Left forelimb (tissue), 1 donor: ENCODE data around the gene ITPR2.
"Not testable (repeated sequence)": the region's sequence is repeated elsewhere in the genome, so short reads cannot be mapped to it uniquely, and the experiment has no call there.

Source experiments
- DNase-seq: peaks from one replicate; pipeline ENCODE4 v3.0.0-alpha.2; 2018; ENCODE audit warnings: low spot score

ITPR2 gene

DNA sequence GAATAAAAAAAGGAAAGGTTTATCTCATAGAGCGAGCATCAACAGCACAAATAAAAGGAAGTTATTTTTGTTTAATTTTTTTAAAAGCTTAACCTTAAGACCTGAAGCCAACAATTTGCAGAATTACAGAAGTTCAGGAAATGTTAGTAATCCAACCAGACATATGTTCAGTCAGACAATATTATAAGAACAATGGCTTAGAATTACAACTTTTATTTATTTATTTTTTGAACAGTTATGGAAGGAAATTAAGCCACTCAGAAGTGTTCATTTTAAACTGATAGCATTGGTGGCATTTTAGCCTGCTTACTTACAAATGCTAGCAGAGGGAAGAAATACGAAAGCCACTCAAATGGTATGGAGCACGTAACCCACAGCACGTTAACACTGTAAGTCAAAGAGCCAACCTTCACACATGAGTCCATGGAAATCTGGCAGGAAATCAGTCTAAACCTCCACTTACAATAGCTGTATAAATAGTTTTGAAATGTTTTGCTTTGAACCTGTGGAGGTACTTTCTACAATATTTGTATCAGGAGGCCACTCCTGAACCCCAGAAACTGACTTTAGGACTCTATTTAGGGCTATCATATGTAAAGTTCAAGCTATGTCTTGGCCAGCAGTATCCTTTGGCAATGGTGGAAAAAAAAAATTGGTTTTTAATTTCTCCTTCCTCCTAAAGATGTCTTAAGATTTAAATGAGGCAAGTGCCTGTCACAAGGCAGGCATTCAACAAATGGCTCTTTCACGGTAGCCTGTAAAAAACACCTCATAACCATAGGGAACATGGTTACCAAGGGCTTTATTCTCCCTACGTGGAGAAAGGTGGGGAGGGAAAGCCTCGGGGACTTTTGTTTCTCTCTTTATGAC is 102.3 kb downstream of the ITPR2 start:
- DNase-seq, result no peak

DNA sequence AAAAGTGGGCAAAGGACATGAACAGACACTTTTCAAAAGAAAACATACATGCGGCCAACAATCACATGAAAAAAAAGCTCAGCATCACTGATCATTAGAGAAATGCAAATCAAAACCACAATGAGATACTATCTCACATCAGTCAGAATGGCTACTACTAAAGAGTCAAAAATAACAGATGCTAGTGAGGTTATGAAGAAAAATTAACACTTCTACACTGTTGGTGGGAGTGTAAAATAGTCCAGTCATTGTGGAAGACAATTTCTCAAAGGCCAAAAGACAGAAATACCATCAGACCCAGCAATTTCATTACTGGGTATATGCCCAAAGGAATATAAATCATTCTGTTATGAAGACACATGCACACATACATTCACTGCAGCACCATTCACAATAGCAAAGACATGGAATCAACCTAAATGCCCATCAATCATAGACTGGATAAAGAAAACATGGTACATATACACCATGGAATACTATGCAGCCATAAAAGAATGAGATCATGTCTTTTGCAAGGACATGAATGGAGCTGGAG is 103.8 kb downstream of the ITPR2 start:
- DNase-seq, result not testable (repeated sequence)

DNA sequence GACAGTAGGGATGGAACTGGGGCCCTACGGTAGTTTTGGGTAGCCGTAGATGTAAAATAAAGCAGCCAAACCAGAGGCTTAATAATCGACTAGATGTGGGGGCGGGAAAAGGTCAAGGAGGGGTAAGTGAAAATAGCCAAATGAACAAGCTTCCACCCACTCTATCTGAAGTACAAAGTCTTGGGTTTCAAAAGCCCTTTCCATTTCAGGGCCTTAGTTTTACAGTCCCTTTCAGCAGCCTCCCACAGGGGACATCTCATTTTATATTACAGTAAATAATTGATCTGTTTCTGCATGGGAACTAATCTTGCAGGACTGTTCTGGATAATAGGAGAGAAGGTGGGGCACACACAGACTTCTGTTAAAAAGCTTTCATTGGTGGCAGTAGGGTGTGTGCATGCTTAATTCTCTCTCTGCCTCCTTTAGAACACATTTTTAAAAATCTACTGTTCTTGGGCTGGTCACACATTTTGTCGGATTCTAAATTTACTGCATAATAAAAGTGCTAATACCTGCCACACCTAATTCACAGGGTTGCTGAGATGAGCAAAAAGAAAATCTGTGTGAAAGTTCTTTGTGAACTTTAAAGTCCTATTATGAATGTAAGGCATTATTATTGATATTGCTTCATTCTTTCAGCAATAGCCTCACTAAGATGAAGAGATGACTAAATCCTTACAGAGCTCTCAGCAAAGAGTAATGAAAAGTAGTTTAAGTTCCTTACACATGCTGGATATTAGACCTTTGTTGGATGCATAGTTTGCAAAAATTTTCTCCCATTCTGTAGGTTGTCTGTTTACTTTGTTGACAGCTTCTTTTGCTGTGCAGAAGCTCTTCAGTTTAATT is 104.6 kb downstream of the ITPR2 start:
- DNase-seq, result no peak

DNA sequence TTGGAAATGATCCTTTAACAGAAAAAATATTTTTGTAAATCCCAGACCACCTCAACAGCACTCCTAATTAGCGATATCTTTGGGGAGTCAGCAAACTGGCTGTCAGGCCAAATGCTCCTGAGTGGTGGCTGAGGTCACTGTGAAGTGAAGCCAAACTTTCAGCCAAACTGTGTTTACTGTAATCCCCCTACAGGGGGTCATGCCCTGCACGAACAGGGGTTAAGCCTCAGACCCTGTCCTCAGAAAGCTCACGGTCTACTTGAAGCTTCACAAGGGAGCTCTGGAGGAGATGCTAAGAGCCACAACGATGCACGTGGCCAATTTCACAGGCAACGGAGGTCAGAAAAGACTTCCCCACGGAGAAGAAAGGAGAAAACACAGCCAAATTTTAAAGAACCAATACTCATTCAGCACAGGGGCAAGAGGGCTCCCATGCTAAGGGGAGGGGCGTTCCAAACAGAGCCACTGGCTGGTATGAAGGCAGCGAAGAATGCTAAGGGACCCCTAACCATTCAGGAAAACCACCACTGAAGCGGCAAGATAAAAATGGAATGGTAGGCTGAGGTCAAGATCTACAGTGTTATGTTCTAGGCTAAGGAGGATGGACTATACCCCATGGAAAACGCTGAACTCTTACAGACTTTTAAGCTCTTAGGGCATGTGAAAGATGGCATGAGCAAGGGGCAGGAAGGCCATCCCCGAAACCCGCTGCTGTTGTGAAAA is 105.4 kb downstream of the ITPR2 start:
- no peak for DNase-seq

DNA sequence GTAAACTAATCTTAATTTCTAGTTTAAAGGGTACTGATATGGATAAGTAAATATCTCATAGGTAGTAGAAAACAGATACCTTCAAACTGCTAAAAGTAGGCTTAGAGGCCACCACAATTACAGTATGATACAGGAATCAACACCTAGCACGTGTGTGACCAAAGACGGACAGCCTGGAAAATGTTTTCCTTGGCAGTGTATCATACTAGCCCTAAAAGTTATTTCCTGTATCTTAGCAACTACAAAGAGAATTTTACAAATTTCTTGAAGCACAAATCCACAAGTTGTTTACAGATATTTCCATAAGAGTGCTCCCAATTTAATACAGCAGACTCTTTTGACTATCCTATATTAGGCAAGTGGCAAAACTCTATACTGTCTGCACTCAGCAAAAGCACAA is 106.0 kb downstream of the ITPR2 start:
- no peak for DNase-seq

DNA sequence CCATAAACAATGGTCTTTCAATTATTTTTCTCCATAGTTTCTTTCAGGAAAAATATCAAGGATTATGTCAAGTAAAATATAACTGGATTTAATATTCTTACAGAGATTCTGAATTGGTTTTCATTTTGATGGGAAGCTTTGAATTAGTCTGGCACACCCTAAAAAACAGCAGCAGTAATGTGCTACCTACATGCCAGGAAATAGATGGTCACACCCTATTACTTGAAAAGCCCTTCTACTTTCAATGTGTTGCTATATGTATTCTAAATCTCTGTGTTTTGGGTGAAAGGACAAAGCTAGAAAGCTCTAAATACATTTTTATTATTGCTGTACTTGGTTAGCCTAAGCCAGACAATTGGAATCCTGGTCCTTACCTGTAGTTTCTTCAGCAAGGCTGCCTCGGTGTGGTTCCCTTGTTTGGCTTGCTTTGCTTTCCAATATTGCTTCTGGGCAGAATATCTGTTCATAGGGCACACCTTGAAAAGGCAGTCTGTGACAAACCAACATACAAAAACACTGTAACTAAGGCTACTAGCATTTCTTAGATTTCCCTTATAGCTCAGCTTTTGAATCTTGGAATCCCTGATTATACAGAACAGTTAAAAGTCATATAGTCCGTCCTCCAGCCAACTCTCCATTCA is 107.6 kb downstream of the ITPR2 start:
- DNase-seq, result no peak

DNA sequence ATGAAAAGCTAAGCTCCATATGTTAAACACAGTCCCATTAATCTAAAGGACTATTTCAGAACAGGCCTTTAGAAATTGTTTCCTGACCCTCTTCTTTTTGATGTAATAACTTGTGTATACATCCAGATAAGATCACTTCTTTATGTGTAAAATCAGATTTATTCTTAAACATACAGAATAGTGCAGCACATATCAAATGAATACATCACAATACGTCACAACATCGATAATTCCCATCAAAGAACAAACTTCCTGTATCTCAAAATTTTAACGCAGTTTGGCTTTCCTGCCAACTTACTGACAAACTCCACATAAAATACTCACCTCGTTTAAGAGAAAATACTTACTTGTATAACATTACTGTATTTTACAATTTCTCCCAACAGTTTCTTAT is 108.7 kb downstream of the ITPR2 start:
- no peak for DNase-seq

DNA sequence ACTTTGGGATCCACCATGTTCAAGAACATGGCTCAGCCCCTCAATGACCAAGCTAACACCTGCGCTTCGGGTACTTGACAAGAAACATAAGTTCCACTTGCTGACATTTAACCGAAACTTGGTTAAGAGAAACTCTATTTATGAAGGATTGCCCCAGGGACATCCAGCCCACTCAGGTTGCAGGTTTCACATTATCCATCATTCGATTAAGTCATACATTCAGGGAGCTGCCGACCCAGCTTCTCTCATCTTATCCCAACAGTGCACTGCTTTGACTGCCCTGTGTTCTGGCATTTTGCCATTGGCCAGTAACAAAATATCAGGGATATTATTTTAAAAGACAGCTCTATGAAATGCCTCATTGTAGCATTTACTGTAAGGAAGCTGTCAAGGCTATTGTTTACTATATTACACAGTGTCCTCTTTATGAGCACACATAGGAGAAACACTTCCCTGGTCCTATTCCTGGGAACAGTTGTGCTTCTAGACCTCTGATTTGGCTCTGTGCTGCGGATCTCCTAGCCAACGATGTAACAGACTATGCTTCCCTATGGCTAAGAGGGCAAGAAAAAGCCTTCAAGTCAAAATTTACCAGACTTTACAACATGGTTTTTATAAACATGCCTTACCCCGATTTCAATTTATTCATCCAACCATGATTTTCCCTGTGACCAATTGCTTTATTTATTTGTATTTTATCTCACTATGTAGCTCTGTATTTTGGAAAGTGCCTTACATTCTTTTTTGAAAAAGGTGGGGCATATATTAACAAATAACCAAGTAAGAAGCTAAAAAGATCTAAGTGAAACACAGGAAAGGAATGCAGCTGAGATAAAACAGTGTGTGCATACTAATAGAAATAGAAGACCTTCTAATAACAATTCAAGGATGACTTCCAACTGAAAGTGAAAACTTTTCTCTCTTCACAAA is 109.3 kb downstream of the ITPR2 start:
- DNase-seq, result no peak

DNA sequence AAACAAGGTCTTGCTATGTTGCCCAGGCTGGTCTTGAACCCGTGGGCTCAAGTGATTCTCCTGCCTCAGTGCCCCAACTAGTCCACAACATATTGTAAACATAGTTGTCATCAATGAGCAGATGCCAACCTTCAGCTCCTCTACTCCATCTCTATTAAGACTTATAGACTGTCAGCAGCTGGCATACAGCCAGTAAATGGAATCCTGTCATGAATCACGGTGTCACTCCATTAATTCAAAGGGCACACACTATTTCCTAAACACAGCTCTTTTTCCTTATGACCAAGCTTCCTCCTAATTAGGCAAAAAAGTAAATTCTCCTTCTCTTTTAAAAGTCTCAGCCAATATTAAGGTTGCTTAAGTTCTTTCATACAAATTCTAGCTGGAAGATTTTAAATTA is 111.2 kb downstream of the ITPR2 start:
- DNase-seq, result no peak

DNA sequence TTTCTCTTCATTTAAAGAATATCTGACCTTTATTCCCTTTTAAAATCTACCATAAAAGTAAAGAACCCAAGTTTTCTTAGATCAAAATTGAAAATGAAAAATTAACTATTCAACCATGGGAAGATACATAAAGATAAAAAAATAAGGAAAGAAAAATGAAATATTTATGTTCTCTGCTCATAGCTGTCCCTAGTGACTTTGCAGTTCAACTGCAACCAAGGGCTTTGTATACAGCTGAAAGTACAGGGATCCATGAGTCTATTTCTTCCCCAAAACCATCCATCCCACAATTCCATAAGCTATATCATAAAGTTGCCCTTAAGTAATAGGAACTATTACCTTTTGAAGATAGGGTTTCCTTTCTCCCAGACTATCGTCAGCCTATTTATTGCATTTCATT is 113.1 kb downstream of the ITPR2 start:
- no peak for DNase-seq

DNA sequence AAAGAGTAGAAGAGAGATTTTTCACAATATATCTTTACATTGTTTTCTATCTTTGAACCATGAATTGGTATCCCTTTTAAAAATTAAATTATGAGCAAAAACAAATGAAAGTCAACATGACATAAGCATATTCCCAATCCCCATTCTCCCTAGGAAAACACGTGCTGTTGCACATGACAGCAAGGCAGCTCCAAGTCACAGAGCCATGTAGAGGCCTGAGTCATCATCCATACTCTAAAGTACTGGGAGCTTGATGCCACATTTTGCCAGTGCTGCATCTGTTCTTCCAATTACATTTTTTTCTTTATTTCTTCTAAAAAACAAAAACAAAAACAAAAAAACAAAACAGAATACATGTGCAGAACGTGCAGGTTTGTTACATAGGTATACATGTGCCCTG is 115.2 kb downstream of the ITPR2 start:
- no peak for DNase-seq

DNA sequence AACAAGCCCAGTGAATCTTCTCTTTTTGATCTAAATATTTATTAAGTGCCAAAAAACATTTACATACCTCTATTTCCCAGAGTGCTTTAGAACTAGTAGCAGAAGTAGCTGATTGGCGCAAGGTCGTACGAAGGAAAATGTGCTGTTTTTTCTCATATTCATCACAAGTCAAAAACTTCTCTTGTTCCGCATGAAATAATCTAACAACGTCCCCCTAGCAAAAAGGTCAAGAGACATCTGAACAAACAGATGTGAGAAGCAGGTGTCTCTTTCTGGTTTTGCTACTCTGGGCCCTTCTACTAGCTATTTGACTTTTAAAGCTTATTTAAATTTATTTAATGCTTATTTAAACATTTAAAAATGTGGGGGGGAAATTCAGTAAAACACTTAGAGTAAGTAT is 117.8 kb downstream of the ITPR2 start:
- no peak for DNase-seq

DNA sequence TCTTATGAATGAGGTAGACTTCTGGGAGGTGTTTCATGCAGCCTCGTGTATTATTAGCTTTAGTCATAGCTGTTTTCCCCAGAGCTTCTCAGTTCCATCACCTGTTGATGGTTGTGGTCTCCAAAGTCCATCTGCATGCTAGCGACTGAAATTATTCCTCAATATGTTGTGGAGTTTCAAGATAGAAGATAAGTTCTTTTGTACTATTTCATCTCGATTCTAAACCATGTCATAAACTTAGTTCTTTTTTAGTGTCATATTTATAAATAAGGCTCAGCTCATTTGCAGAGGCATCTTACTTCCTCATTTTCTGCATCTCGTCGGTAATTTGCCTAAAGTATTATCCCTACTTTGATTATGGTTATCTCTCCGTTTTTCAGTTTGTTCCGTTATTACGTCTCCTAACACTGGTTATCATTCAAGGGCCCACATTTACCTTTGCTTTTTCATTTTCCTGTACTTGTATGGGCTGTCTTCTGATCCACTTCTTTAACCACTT is 119.1 kb downstream of the ITPR2 start:
- no peak for DNase-seq

DNA sequence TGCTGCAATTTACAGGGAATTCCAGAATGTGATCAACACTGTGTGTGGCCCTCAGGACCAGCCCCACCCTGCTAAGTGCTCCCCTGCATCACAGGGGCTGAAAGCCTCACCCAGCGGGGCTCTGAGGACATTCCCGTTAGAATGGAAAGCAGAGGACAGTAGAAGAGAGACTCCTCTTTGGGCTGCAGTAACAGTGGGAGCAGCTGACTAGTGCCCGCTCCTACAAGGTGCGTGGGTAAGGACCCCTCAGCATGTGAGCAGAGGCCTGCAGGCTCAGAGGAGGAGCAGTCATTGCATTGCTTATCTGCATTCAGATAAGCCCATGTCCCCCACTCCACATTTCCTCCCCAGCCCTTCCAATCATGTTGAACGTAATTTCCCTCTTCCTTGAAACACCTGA is 120.1 kb downstream of the ITPR2 start:
- DNase-seq, result no peak

DNA sequence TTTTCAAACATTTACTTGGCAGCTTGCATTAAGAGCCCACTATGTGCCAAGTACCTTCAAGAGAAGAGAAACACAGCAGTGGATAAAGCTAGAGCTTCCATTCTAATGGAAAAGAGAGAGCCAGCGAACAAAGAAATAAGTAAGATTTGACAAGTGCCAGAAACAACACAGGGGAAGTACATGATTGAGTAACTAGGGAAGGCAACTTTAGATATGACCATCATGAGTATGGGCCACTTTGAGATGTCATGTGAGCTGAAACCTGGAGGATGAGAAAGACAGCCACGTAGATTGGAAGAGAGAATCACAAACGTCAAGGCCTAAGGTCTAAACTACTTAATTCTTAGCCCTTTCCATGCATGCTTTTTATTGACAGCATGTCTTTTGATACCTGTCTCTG is 121.4 kb downstream of the ITPR2 start:
- no peak for DNase-seq

DNA sequence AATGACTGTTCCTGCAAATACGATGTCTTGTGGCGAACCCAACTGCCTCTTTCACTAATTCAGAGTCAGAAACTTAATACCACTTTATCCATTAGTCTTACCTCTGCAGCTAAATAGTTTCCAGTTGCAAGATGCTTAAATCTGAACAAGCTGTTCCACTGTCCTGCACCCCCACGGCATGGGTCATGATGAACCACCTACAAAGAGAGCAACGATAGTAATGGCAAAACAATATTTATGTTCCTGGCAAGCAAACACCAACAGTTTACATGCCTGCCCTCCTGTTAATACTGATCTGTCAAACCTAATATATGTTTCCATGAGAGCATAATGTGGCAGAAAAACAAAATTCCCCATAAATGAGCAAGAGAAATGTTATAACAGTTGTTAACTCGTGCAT is 121.9 kb downstream of the ITPR2 start:
- DNase-seq, result no peak

DNA sequence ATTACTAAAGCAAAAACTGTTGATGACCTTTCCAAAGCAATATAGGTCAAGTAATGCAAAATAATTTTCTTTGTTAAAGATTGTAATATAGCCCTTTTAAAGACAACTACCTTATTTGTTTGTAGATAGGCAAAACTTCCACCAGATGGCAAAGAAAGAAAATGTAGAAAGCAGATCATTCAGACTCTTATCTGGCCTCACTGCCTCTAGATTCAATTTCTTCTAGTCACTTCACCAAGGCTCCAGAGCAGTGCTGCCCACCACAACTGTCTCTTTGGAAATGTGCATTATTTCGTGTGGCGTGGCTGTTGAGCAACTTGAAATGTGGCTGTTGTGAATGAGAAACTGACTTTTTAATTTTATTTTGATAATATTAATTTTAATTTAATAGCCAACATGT is 127.1 kb downstream of the ITPR2 start:
- DNase-seq, result no peak

DNA sequence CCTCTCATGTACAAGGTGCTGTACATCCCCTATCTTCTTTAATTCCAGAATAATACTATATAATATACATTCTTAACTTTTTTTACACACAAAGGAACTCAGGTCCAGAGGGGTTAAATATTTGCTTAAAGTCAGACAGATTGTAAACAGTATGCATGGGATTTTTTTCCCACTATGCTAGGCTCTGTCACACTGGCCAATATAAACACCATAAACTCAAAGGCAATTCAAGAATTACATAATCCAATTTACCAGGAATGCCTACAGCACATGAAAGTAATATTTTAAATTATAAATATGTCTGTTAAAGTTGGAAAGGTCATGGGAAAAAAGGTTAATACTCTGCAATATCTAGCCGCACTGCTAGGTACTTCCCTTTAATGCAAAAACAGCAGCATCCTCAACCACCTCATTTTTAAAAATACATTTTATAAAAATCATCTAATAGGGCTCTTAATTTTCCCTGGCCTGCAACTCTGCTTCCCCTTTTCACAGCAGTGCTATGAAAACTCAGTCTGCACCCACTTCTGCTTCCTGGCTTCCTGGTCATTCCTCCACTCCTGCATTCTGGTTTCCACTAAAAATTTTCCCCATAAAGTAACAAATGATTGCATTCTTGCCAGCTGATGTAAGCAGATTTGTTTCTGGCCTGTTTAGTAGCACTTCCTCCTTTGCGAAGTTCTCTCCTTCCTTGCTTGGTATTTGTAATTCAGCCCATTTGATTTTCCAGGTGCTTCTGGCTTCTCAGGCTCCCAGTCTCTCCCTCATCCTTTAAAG is 128.1 kb downstream of the ITPR2 start:
- no peak for DNase-seq

DNA sequence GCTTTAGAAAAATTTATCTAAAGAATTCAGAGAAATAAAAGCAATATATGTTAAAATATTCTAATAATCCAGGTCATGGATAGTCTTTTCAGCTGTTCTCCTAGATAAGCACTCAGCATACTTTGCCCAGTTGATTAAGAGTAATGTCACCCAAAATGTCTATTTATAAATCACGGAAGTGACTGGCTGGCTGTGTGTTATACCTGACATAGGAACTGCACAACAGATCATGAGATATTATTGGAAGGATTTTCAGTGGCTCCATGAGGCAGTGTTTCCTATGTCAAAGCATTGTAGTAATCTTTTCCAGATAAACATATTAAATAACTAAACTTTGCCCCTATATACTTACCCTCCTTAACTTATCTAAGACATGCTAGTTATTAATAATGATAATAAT is 128.8 kb downstream of the ITPR2 start:
- no peak for DNase-seq

DNA sequence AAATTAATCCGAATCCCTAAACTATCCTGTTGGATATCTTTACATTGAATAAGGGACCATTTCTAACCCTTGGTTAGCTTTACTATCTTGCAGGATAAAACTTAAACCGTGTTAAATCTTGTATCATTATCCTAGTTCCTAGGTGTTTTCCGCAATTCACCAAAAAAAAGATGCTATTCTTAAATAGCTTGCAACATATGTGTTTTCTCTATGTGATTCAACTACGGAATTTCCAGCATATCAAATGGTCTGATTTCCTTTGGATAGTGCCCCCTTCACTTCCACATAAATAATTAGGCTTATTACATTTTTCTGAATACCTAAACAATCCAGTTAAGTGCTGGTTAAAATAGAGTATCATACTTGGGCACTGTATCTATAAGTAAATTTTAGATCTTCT is 130.3 kb downstream of the ITPR2 start:
- no peak for DNase-seq
